CD14-positive monocyte (primary cell): Measurements from ENCODE around the gene PRTFDC1. TPM values are rescaled to one million over a fixed set of nuclear protein-coding genes. Genes with fewer than 3 reads are reported as not detected.

Experiments
- DNase-seq, 3 donors: peaks; one replicate each; pipeline ENCODE4 v3.0.0-alpha.2; 2011 to 2022
- H2AFZ ChIP-seq: 2 replicates; pipeline ENCODE4 v1.6.0; 2012; ENCODE audit warnings: mild to moderate bottlenecking, low read depth, low read length, inconsistent platforms; ENCODE audit not compliant: insufficient read depth, poor library complexity, severe bottlenecking
- H3K27ac ChIP-seq, 2 donors: 1 replicate in 1 of 2; 2 replicates in 1 of 2; pipeline ENCODE4 v1.5.1; 2012 to 2013; ENCODE audit warnings: low read length in 2 of 2, control low read depth in 1 of 2, inconsistent platforms in 1 of 2, low read depth in 1 of 2, mild to moderate bottlenecking in 1 of 2
- H3K27me3 ChIP-seq, 2 donors: one replicate each; pipeline versions ENCODE4 v1.6.0 to v1.6.1; 2011 to 2013; ENCODE audit warnings: low read length in 2 of 2; ENCODE audit not compliant: control insufficient read depth in 2 of 2, insufficient read depth in 2 of 2
- H3K36me3 ChIP-seq, 2 donors: replicated peaks in 1 of 2; 1 replicate in 1 of 2; 2 replicates in 1 of 2; pipeline versions ENCODE4 v1.5.1 to v1.6.1; 2012 to 2013; ENCODE audit warnings: low read length in 2 of 2, control low read depth in 1 of 2, inconsistent platforms in 1 of 2, mild to moderate bottlenecking in 1 of 2; ENCODE audit not compliant: insufficient read depth in 2 of 2, control insufficient read depth in 1 of 2
- H3K4me1 ChIP-seq, 2 donors: 1 replicate in 1 of 2; 2 replicates in 1 of 2; pipeline versions ENCODE4 v1.5.1 to v1.6.1; 2012 to 2013; ENCODE audit warnings: low read length in 2 of 2, control low read depth in 1 of 2, inconsistent platforms in 1 of 2, mild to moderate bottlenecking in 1 of 2, moderate library complexity in 1 of 2; ENCODE audit not compliant: insufficient read depth in 2 of 2, control insufficient read depth in 1 of 2
- H3K4me2 ChIP-seq: replicated peaks from 2 replicates; pipeline ENCODE3; 2012; ENCODE audit warnings: low read length, moderate library complexity, mild to moderate bottlenecking; ENCODE audit not compliant: poor library complexity, severe bottlenecking; ENCODE audit errors: extremely low read depth
- H3K4me3 ChIP-seq, 3 experiments: fragments of 200-600 bp in 1 of 3; sonication (generic) in 1 of 3; replicated peaks in 1 of 3; 1 replicate in 2 of 3; 2 replicates in 1 of 3; pipeline ENCODE4 v1.5.1; 2011 to 2013; ENCODE audit warnings: low read length in 3 of 3, mild to moderate bottlenecking in 3 of 3, control low read depth in 2 of 3, low read depth in 2 of 3, inconsistent platforms in 1 of 3, moderate library complexity in 1 of 3
- H3K79me2 ChIP-seq: 2 replicates; pipeline ENCODE4 v1.6.0; 2012; ENCODE audit warnings: mild to moderate bottlenecking, control low read depth, inconsistent platforms, low read length, moderate library complexity; ENCODE audit not compliant: insufficient read depth
- H3K9ac ChIP-seq: 2 replicates; pipeline ENCODE4 v1.6.0; 2017; ENCODE audit warnings: low read length, mild to moderate bottlenecking; ENCODE audit not compliant: insufficient read depth, poor library complexity, severe bottlenecking
- H3K9me3 ChIP-seq, 2 donors: replicated peaks in 1 of 2; 1 replicate in 1 of 2; 2 replicates in 1 of 2; pipeline versions ENCODE4 v1.5.1 to v1.6.1; 2012 to 2013; ENCODE audit warnings: low read length in 2 of 2, control low read depth in 1 of 2; ENCODE audit not compliant: control insufficient read depth in 1 of 2, insufficient read depth in 1 of 2
- H4K20me1 ChIP-seq: 2 replicates; pipeline ENCODE4 v1.6.0; 2012; ENCODE audit warnings: mild to moderate bottlenecking, low read length, control low read depth, moderate library complexity; ENCODE audit not compliant: insufficient read depth
- H3K27ac Mint-ChIP-seq, 7 donors: one replicate each; pipeline ENCODE4 v1.8.0; 2020; ENCODE audit warnings: mild to moderate bottlenecking in 7 of 7, mixed read lengths in 7 of 7, moderate library complexity in 6 of 7, inconsistent platforms in 2 of 7
- H3K27me3 Mint-ChIP-seq, 3 donors: one replicate each; pipeline ENCODE4 v1.8.0; 2021 to 2022; ENCODE audit warnings: low read depth in 3 of 3, mild to moderate bottlenecking in 3 of 3, mixed read lengths in 3 of 3, moderate library complexity in 3 of 3, inconsistent platforms in 1 of 3
- H3K36me3 Mint-ChIP-seq, 2 donors: one replicate each; pipeline ENCODE4 v1.8.0; 2020; ENCODE audit warnings: mixed read lengths in 2 of 2, inconsistent platforms in 1 of 2, mild to moderate bottlenecking in 1 of 2
- H3K4me1 Mint-ChIP-seq: one replicate; pipeline ENCODE4 v1.8.0; 2020; ENCODE audit warnings: mild to moderate bottlenecking, mixed read lengths
- H3K4me3 Mint-ChIP-seq, 2 donors: one replicate each; pipeline ENCODE4 v1.8.0; 2020; ENCODE audit warnings: mild to moderate bottlenecking in 2 of 2, mixed read lengths in 2 of 2, moderate library complexity in 1 of 2
- H3K9me3 Mint-ChIP-seq, 7 donors: one replicate each; pipeline ENCODE4 v1.8.0; 2020 to 2022; ENCODE audit warnings: mixed read lengths in 7 of 7, mild to moderate bottlenecking in 6 of 7, moderate library complexity in 6 of 7, inconsistent platforms in 2 of 7
- CTCF ChIP-seq: fragments of 200-600 bp; IDR thresholded peaks from one replicate; pipeline ENCODE4 v1.8.0; 2022; ENCODE audit warnings: antibody characterized with exemption, mild to moderate bottlenecking
- WGBS: methylation state at CpG from one replicate; pipeline ENCODE4 v1.1.5; 2013; ENCODE audit warnings: missing lambda C conversion rate; ENCODE audit not compliant: insufficient coverage; 5-methylcytosine and 5-hydroxymethylcytosine counted together
- intact Hi-C, 2 donors: fragments of 100-400 bp; cut with micrococcal nuclease; formaldehyde crosslinking; loops; one replicate each; pipeline versions ENCODE4 v1.15.0 to v1.15.1; 2023
- polyA plus RNA-seq, 3 donors: library from polyadenylated mRNA; depleted of rRNA in 1 of 3; unstranded in 2 of 3; stranded (reverse) in 1 of 3; fragments of 300-500 nt in 2 of 3; fragments of >200 nt in 1 of 3; fragmentation: Illumina TruSeq in 2 of 3; gene quantifications; 1 replicate in 2 of 3; 2 replicates in 1 of 3; pipeline ENCODE4 v1.2.3, GENCODE V29; 2012 to 2021

Gene PRTFDC1
- polyA plus RNA-seq, 3 donors, result not detected

GRCh38 chr10:24914148-24914547 is 38.3 kb downstream of the PRTFDC1 start:
- no peaks in the 10 kb centered on the region for H3K27me3 ChIP-seq
- no peak overlapping the region for H2AFZ ChIP-seq
- intact Hi-C loops, result no loop called here
- Mint-ChIP-seq H3K4me3 (no peak overlapping the region), H3K36me3 (no peaks in the 10 kb centered on the region), H3K9me3 (peaks cover 0 to 2% (median 0%) of the 10 kb centered on the region in 7 donors), H3K27ac (no peak overlapping the region), H3K4me1 (peaks cover 20% of the 10 kb centered on the region), H3K27me3 (no peaks in the 10 kb centered on the region)
- no peak overlapping the region for H3K4me3 ChIP-seq
- no peak overlapping the region for H3K9ac ChIP-seq
- H3K36me3 ChIP-seq, result no peaks in the 10 kb centered on the region
- 86% methylated on average over 1 of the region's 1 CpG for whole genome bisulfite sequencing
- no peaks in the 10 kb centered on the region for H4K20me1 ChIP-seq
- DNase-seq, result no peak
- TF ChIP-seq CTCF, result no peak
- H3K4me1 ChIP-seq, result peaks cover 20 to 28% of the 10 kb centered on the region in 2 donors
- no peak overlapping the region for H3K27ac ChIP-seq
- H3K79me2 ChIP-seq, result no peaks in the 10 kb centered on the region
- no peak overlapping the region for H3K4me2 ChIP-seq
- H3K9me3 ChIP-seq, result no peaks in the 10 kb centered on the region

DNA sequence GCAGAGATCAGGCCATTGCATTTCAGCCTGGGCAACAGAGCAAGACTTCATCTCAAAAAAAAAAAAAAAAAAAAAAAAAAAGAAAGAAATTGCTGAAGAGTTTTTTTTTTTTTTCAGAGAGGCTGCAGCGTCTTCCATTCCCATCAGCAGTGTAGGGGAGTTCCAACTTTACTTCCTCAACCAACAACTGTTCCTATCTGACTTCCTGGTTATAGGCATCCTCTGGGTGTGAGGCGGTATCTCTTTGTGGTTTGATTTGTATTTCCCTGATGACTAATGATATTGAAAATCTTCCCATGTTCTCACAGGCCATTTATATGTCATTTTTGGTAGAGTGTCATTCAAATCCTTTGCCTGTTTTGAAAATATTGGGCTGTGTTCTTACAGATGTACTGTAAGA is 40.2 kb downstream of the PRTFDC1 start:
- Histone ChIP-seq H3K9ac (no peak overlapping the region), H4K20me1 (no peaks in the 10 kb centered on the region), H3K27ac (peak overlapping the region in 1 of 2 donors; percentile 56), H3K36me3 (no peaks in the 10 kb centered on the region), H2AFZ (no peak overlapping the region), H3K79me2 (no peaks in the 10 kb centered on the region), H3K4me2 (no peak overlapping the region), H3K4me3 (no peak overlapping the region), H3K4me1 (peaks cover 25 to 36% of the 10 kb centered on the region in 2 donors), H3K27me3 (no peaks in the 10 kb centered on the region), H3K9me3 (no peaks in the 10 kb centered on the region)
- peaks cover 0 to 2% (median 0%) of the 10 kb centered on the region in 7 donors for H3K9me3 Mint-ChIP-seq
- H3K27me3 Mint-ChIP-seq, result no peaks in the 10 kb centered on the region
- intact Hi-C loops, result no loop called here
- peak overlapping the region; percentile 36 to 82 (median 72) for H3K27ac Mint-ChIP-seq
- DNase-seq, result peak; percentile 66 to 97 (median 79)
- no peak overlapping the region for H3K4me3 Mint-ChIP-seq
- H3K36me3 Mint-ChIP-seq, result no peaks in the 10 kb centered on the region
- peaks cover 25% of the 10 kb centered on the region for H3K4me1 Mint-ChIP-seq
- no peak for TF ChIP-seq CTCF
- WGBS, result no CpG with 5 or more reads among the region's 2 CpGs
